OCI-LY1 (cell line): ENCODE results near the gene TSPAN5.

Experiments
- H2AFZ ChIP-seq: fragments of 200-600 bp; sonication (generic), shearing (Covaris generic); 2 replicates; pipeline ENCODE4 v1.6.0; 2014; ENCODE audit warnings: antibody characterized with exemption, mild to moderate bottlenecking, low read length
- H3F3A ChIP-seq: fragments of 200-600 bp; sonication (generic), shearing (Covaris generic); 2 replicates; pipeline ENCODE4 v1.6.0; 2014; ENCODE audit warnings: mild to moderate bottlenecking, antibody characterized with exemption, low read length, moderate library complexity; ENCODE audit not compliant: insufficient read depth
- H3K27ac ChIP-seq: fragments of 200-600 bp; sonication (generic); 2 replicates; pipeline ENCODE4 v1.5.1; 2014; ENCODE audit warnings: low read length, mixed run types, mild to moderate bottlenecking, low read depth; ENCODE audit not compliant: poor library complexity, severe bottlenecking
- H3K27me3 ChIP-seq: fragments of 200-600 bp; sonication (generic); 2 replicates; pipeline ENCODE4 v1.6.0; 2014; ENCODE audit warnings: antibody characterized with exemption, mild to moderate bottlenecking, low read length, moderate library complexity; ENCODE audit not compliant: insufficient read depth
- H3K36me3 ChIP-seq: fragments of 200-600 bp; sonication (generic); 2 replicates; pipeline ENCODE4 v1.6.1; 2014; ENCODE audit warnings: mild to moderate bottlenecking, antibody characterized with exemption, low read length, moderate library complexity, mixed read lengths; ENCODE audit not compliant: insufficient read depth
- H3K4me1 ChIP-seq: fragments of 200-600 bp; sonication (generic); 2 replicates; pipeline ENCODE4 v1.5.1; 2014; ENCODE audit warnings: mild to moderate bottlenecking, low read length, moderate library complexity; ENCODE audit not compliant: insufficient read depth, severe bottlenecking
- H3K4me2 ChIP-seq: fragments of 200-600 bp; sonication (generic), shearing (Covaris generic); 2 replicates; pipeline ENCODE4 v1.6.1; 2014; ENCODE audit warnings: low read length
- H3K4me3 ChIP-seq: fragments of 200-600 bp; sonication (generic); 2 replicates; pipeline ENCODE4 v1.5.1; 2014; ENCODE audit warnings: low read length, low read depth, mild to moderate bottlenecking, mixed read lengths; ENCODE audit not compliant: poor library complexity, severe bottlenecking
- H3K79me2 ChIP-seq: fragments of 200-600 bp; shearing (Covaris generic); 2 replicates; pipeline ENCODE4 v1.6.1; 2016; ENCODE audit warnings: mixed run types, low read length, mixed read lengths; ENCODE audit not compliant: insufficient read depth
- H3K9ac ChIP-seq: fragments of 200-600 bp; sonication (generic), shearing (Covaris generic); 2 replicates; pipeline ENCODE4 v1.6.1; 2014; ENCODE audit warnings: mild to moderate bottlenecking, low read length, mixed read lengths
- H3K9me2 ChIP-seq: fragments of 200-600 bp; sonication (generic), shearing (Covaris generic); 2 replicates; pipeline ENCODE4 v1.6.1; 2014; ENCODE audit warnings: low read depth, mild to moderate bottlenecking, low read length, mixed read lengths
- H3K9me3 ChIP-seq: fragments of 200-600 bp; shearing (Covaris generic); 2 replicates; pipeline ENCODE4 v1.6.1; 2014; ENCODE audit warnings: low read length, mixed read lengths
- H4K20me1 ChIP-seq: fragments of 200-600 bp; sonication (generic), shearing (Covaris generic); 2 replicates; pipeline ENCODE4 v1.6.0; 2016; ENCODE audit warnings: mild to moderate bottlenecking, low read length; ENCODE audit not compliant: insufficient read depth
- CTCF ChIP-seq: fragments of 200-600 bp; sonication (generic), shearing (Covaris generic); IDR thresholded peaks from 2 replicates; pipeline ENCODE4 v1.5.1; 2017; ENCODE audit warnings: mild to moderate bottlenecking, antibody characterized with exemption, low read length, moderate library complexity, mixed read lengths
- EZH2 ChIP-seq: fragments of 200-600 bp; sonication (generic), shearing (Covaris generic); IDR thresholded peaks from 2 replicates; pipeline ENCODE4 v1.8.0; 2017; ENCODE audit warnings: borderline replicate concordance, mixed run types, mild to moderate bottlenecking, antibody characterized with exemption, low read length, moderate library complexity, mixed read lengths

TSPAN5 gene

GRCh38 chr4:98572697-98573096, 85.7 kb downstream of the TSPAN5 start:
- Histone ChIP-seq H3K9me2 (no peaks in the 10 kb centered on the region), H3F3A (no peaks in the 10 kb centered on the region), H3K27ac (no peak overlapping the region), H3K36me3 (no peaks in the 10 kb centered on the region), H3K4me3 (no peak overlapping the region), H3K4me2 (no peak overlapping the region), H4K20me1 (no peaks in the 10 kb centered on the region), H2AFZ (no peak overlapping the region), H3K79me2 (no peaks in the 10 kb centered on the region), H3K27me3 (no peaks in the 10 kb centered on the region), H3K4me1 (no peaks in the 10 kb centered on the region), H3K9ac (no peak overlapping the region), H3K9me3 (no peaks in the 10 kb centered on the region)
- TF ChIP-seq EZH2, result no peak
- TF ChIP-seq CTCF, result no peak

DNA sequence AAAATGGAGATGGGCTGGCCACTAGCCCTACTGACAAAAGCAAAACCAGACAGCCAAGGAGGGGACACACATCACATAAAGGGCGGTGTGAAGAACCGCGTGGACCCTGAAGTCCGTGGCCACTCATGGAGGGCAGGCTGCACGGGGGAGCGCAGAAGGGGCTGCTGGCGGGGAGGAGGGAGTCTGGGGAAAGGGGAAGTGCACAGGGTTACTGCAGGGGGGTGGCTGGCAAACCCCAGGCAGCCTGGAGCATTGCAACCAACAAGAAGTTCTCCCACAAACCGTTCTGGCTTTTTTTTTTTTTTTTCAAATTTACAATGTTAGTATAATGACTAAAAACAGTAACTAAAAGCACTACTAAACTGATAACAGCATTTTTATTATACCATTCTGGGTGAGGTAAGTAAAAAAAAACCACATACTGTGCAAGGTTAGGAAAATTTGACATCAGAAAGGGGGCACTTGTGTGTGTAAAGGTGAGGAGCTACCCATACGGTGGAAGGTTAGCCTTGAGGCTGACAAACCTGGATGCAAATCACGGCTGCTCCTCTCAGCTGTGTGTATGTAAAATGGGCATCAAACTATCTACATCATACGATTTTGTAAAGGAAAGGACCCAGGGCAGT, 87.1 kb downstream of the TSPAN5 start:
- H2AFZ ChIP-seq, result no peak overlapping the region
- no peaks in the 10 kb centered on the region for H4K20me1 ChIP-seq
- no peaks in the 10 kb centered on the region for H3K9me2 ChIP-seq
- no peaks in the 10 kb centered on the region for H3F3A ChIP-seq
- H3K9ac ChIP-seq, result no peak overlapping the region
- H3K27me3 ChIP-seq, result no peaks in the 10 kb centered on the region
- H3K36me3 ChIP-seq, result no peaks in the 10 kb centered on the region
- no peak overlapping the region for H3K4me3 ChIP-seq
- no peaks in the 10 kb centered on the region for H3K79me2 ChIP-seq
- TF ChIP-seq CTCF (no peak), EZH2 (no peak)
- H3K4me1 ChIP-seq, result no peaks in the 10 kb centered on the region
- no peak overlapping the region for H3K4me2 ChIP-seq
- H3K9me3 ChIP-seq, result no peaks in the 10 kb centered on the region
- no peak overlapping the region for H3K27ac ChIP-seq

GRCh38 chr4:98570151-98570797, 88.1 kb downstream of the TSPAN5 start:
- Histone ChIP-seq H3K4me3 (no peak overlapping the region), H3K9me2 (no peaks in the 10 kb centered on the region), H4K20me1 (no peaks in the 10 kb centered on the region), H3K9ac (no peak overlapping the region), H2AFZ (no peak overlapping the region), H3K27me3 (no peaks in the 10 kb centered on the region), H3K4me2 (no peak overlapping the region), H3K36me3 (no peaks in the 10 kb centered on the region), H3F3A (no peaks in the 10 kb centered on the region), H3K79me2 (no peaks in the 10 kb centered on the region), H3K9me3 (no peaks in the 10 kb centered on the region), H3K27ac (no peak overlapping the region), H3K4me1 (no peaks in the 10 kb centered on the region)
- no peak for TF ChIP-seq EZH2
- TF ChIP-seq CTCF, result no peak
